Sigmoid colon (tissue), 7 donors: Measurements from ENCODE around the gene ACAA1. TPM values are rescaled to one million over a fixed set of nuclear protein-coding genes. Genes with fewer than 3 reads are reported as not detected.
"Not testable (repeated sequence)": the region's sequence is repeated elsewhere in the genome, so short reads cannot be mapped to it uniquely, and the experiment has no call there.

Source experiments
- DNase-seq: peaks from one replicate; pipeline ENCODE4 v3.0.0-alpha.2; 2019
- H3K27ac ChIP-seq, 4 donors: fragments of 200-600 bp; sonication (generic); one replicate each; pipeline ENCODE4 v1.5.1; 2016 to 2019; ENCODE audit warnings: mild to moderate bottlenecking in 1 of 4
- H3K27me3 ChIP-seq, 3 donors: fragments of 200-600 bp; sonication (generic); one replicate each; pipeline ENCODE4 v1.5.1; 2019; ENCODE audit warnings: mild to moderate bottlenecking in 1 of 3
- H3K36me3 ChIP-seq, 4 donors: fragments of 200-600 bp; sonication (generic); one replicate each; pipeline ENCODE4 v1.5.1; 2016 to 2019
- H3K4me1 ChIP-seq, 4 donors: fragments of 200-600 bp; sonication (generic); one replicate each; pipeline ENCODE4 v1.5.1; 2017 to 2019
- H3K4me3 ChIP-seq, 4 donors: fragments of 200-600 bp; sonication (generic); one replicate each; pipeline ENCODE4 v1.5.1; 2017 to 2019; ENCODE audit warnings: mild to moderate bottlenecking in 2 of 4, moderate library complexity in 1 of 4
- H3K9me3 ChIP-seq, 4 donors: fragments of 200-600 bp in 3 of 4; sonication (generic) in 3 of 4; one replicate each; pipeline versions ENCODE4 v1.5.1 to v1.6.1; 2013 to 2019
- EP300 ChIP-seq, 4 donors: sonication (generic); formaldehyde crosslinking; IDR thresholded peaks; one replicate each; pipeline ENCODE4 v1.6.1; 2017; ENCODE audit warnings: antibody characterized with exemption in 4 of 4
- POLR2A ChIP-seq, 2 donors: fragments of 450-650 bp; IDR thresholded peaks; one replicate each; pipeline ENCODE4 v1.6.1; 2016; ENCODE audit warnings: antibody characterized with exemption in 2 of 2, mild to moderate bottlenecking in 2 of 2, moderate library complexity in 2 of 2
- POLR2AphosphoS5 ChIP-seq, 4 donors: sonication (generic); formaldehyde crosslinking; IDR thresholded peaks; one replicate each; pipeline ENCODE4 v1.6.1; 2017; ENCODE audit warnings: antibody characterized with exemption in 4 of 4
- WGBS, 2 donors: extraction: QIAGEN DNeasy Blood & Tissue Kit; methylation state at CpG; one replicate each; pipeline ENCODE4 v1.1.7; 2013; 5-methylcytosine and 5-hydroxymethylcytosine counted together
- intact Hi-C: fragments of 100-400 bp; cut with DNase I; formaldehyde crosslinking; loops from one replicate; pipeline ENCODE4 v1.15.1; 2023
- polyA plus RNA-seq, 3 donors: library from polyadenylated mRNA; stranded (reverse); fragments of 200-250 nt; gene quantifications; one replicate each; pipeline ENCODE4 v1.2.3, GENCODE V29; 2013
- total RNA-seq, 4 donors: library from RNA; depleted of rRNA; stranded (reverse); fragments of >200 nt; gene quantifications; one replicate each; pipeline ENCODE4 v1.1.0, GENCODE V29; 2016
- TF ChIP-seq, protein P1 (sequence below), 4 experiments: fragments of 450-650 bp in 3 of 4; fragments of 200-600 bp in 1 of 4; IDR thresholded peaks; one replicate each; pipeline ENCODE4 v1.5.1; 2016 to 2019; ENCODE audit warnings: antibody characterized with exemption in 4 of 4, mild to moderate bottlenecking in 3 of 4, moderate library complexity in 2 of 4
- donor health status: healthy with polysubstance abuse.
- donor health status: Bipolar disorder and iron deficiency.
- donor health status: healthy.

The ACAA1 gene
- total and polyA plus RNA-seq, 7 donors: 42.6 to 258 (median 53.2) TPM

DNA sequence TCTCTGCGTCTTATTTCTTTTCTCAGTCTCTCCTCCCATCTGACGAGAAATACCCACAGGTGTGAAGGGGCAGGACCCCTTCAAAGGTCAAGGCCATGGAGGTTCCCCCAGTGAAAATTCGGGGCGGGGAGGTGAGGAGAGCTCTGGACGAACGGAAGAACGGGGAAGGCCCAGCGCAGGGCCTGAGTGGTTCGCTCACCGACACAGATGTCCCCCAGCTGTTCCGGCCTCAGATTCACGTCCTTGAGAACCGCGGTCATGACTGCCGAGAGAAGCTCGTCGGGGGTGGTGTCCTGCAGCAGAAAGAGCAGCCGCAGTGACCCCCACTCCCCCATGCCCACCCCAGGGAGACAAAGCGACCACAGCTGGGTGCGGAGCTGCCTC lies 542 bp downstream of the ACAA1 start:
- no peak for DNase-seq

GRCh38 chr3:38135621-38136277 lies 1.2 kb downstream of the ACAA1 start:
- WGBS, 2 donors: 35 to 37% methylated on average over 10 of the region's 10 CpGs
- H3K27me3 ChIP-seq, DNase-seq, H3K9me3 ChIP-seq: not testable (repeated sequence)
- intact Hi-C loops: loop anchor here (2.0 to 5.0 kb wide), 3 partner anchors 42 to 322 kb away; no protein-coding TSS in a partner anchor
- H3K4me1 ChIP-seq: peaks cover 0 to 60% (median 39%) of the 10 kb centered on the region in 4 donors
- H3K27ac ChIP-seq: peak overlapping the region; percentile 80 to 97 (median 94)
- peaks cover 6 to 47% (median 23%) of the 10 kb centered on the region in 4 donors for H3K36me3 ChIP-seq
- peak overlapping the region; percentile 71 to 96 (median 84) for H3K4me3 ChIP-seq

More for the DNA sequence above, 542 bp downstream of the ACAA1 start:
- H3K4me1 ChIP-seq: peaks cover 0 to 60% (median 39%) of the 10 kb centered on the region in 4 donors
- no peaks in the 10 kb centered on the region for H3K9me3 ChIP-seq
- H3K4me3 ChIP-seq: peak overlapping the region; percentile 71 to 96 (median 84)
- intact Hi-C loops: loop anchor here (2.0 to 5.0 kb wide), 3 partner anchors 41 to 321 kb away; no protein-coding TSS in a partner anchor
- no peaks in the 10 kb centered on the region for H3K27me3 ChIP-seq
- H3K36me3 ChIP-seq: peaks cover 4 to 46% (median 18%) of the 10 kb centered on the region in 4 donors
- H3K27ac ChIP-seq: peak overlapping the region; percentile 80 to 97 (median 94)
- 1% methylated on average over 20 of the region's 20 CpGs for WGBS, 2 donors
- TF ChIP-seq POLR2A (IDR thresholded peaks at IDR 0.05) (no peak), EP300 (IDR thresholded peaks at IDR 0.05) (no peak), POLR2AphosphoS5 (IDR thresholded peaks at IDR 0.05) (no peak)
- TF ChIP-seq, protein P1, sequence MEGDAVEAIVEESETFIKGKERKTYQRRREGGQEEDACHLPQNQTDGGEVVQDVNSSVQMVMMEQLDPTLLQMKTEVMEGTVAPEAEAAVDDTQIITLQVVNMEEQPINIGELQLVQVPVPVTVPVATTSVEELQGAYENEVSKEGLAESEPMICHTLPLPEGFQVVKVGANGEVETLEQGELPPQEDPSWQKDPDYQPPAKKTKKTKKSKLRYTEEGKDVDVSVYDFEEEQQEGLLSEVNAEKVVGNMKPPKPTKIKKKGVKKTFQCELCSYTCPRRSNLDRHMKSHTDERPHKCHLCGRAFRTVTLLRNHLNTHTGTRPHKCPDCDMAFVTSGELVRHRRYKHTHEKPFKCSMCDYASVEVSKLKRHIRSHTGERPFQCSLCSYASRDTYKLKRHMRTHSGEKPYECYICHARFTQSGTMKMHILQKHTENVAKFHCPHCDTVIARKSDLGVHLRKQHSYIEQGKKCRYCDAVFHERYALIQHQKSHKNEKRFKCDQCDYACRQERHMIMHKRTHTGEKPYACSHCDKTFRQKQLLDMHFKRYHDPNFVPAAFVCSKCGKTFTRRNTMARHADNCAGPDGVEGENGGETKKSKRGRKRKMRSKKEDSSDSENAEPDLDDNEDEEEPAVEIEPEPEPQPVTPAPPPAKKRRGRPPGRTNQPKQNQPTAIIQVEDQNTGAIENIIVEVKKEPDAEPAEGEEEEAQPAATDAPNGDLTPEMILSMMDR (IDR thresholded peaks at IDR 0.05): no peak

DNA sequence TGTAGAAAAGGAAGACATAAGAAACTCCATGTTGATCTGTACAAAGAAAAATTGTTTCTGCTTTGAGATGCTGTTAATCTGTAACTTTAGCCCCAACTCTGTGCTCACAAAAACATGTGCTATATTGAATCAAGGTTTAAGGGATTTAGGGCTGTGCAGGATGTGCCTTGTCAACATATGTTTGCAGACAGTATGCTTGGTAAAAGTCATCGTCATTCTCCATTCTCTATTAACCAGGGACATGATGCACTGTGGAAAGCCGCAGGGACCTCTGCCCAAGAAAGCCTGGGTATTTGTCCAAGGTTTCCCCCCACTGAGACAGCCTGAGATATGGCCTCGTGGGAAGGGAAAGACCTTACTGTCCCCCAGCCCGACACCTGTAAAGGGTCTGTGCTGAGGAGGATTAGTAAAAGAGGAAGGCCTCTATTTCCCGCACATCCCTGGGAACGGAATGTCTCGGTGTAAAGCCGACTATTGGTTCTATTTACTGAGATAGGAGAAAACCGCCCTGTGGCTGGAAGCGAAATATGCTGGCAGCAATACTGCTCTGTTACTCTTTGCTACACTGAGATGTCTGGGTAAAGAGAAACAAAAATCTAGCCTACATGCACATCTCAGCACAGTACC lies 2.3 kb downstream of the ACAA1 start:
- Histone ChIP-seq H3K36me3 (peaks cover 9 to 59% (median 30%) of the 10 kb centered on the region in 4 donors), H3K4me1 (peaks cover 0 to 48% (median 33%) of the 10 kb centered on the region in 4 donors)
- H3K27ac ChIP-seq, H3K9me3 ChIP-seq, H3K4me3 ChIP-seq, DNase-seq, H3K27me3 ChIP-seq: not testable (repeated sequence)
- intact Hi-C loops: loop anchor here (5.0 kb wide), 2 partner anchors 43 to 323 kb away; no protein-coding TSS in a partner anchor
- 87 to 88% methylated on average over 10 of the region's 10 CpGs for WGBS, 2 donors

DNA sequence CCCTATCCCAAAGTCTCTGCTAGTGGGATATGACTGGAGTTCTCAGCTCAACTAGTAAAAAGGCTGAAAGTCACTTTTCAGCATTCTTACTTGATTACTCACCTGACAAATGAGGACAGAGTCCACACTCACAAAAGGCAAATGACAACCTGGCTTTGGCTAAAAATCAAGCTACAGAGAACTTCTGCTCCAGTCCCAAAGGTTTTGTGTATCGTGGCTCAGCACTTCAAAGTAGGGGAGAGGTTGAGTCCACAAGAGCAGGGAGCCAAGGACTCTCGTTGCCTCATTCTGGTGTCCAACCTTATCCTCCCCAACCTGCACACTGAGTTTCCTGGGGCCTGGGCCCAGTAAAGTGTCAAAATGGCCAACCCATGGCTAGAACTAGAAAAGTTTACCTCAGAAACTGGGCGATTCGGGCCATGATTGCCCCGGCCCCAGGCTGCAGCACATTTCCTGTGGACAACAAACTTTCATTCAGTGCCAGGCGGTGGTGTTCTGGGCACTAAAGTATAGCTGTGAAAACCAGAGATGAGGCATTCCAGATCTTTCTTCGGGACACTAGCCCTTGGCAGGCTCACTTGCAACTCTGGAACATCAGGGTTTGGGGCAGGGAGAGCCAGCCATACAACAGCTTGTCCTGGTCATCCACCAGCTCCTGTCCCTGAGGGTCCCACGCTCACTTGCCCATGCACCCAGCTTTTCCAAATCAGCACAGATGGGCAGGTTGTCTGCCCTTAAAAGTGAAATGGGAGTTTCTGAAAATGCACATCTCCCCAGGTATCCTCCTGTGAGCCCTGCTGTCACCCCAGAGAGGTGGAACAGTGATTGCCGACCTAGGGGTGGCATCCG lies 3.1 kb downstream of the ACAA1 start:
- Histone ChIP-seq H3K9me3 (no peaks in the 10 kb centered on the region), H3K4me1 (peaks cover 0 to 40% (median 26%) of the 10 kb centered on the region in 4 donors), H3K27ac (no peak overlapping the region), H3K27me3 (no peaks in the 10 kb centered on the region), H3K4me3 (no peak overlapping the region), H3K36me3 (peaks cover 12 to 67% (median 37%) of the 10 kb centered on the region in 4 donors)
- WGBS, 2 donors: 47 to 83% methylated on average over 10 of the region's 10 CpGs
- TF ChIP-seq POLR2A (IDR thresholded peaks at IDR 0.05) (no peak), EP300 (IDR thresholded peaks at IDR 0.05) (no peak), POLR2AphosphoS5 (IDR thresholded peaks at IDR 0.05) (no peak)
- TF ChIP-seq, protein P1 (IDR thresholded peaks at IDR 0.05): no peak
- intact Hi-C loops: no loop called here
- no peak for DNase-seq

- no peak for TF ChIP-seq POLR2AphosphoS5 (IDR thresholded peaks at IDR 0.05)
- TF ChIP-seq, protein P1 (IDR thresholded peaks at IDR 0.05): no peak
- no peak for TF ChIP-seq POLR2A (IDR thresholded peaks at IDR 0.05)
- TF ChIP-seq EP300 (IDR thresholded peaks at IDR 0.05): no peak
- no peaks in the 10 kb centered on the region for H3K27me3 ChIP-seq
- no peak for DNase-seq
- no peak overlapping the region for H3K27ac ChIP-seq
- H3K36me3 ChIP-seq: peaks cover 17 to 73% (median 42%) of the 10 kb centered on the region in 4 donors
- no peaks in the 10 kb centered on the region for H3K9me3 ChIP-seq
- intact Hi-C loops: no loop called here
- H3K4me1 ChIP-seq: peaks cover 0 to 38% (median 25%) of the 10 kb centered on the region in 4 donors
- no peak overlapping the region for H3K4me3 ChIP-seq
- WGBS, 2 donors: 66 to 80% methylated on average over 3 of the region's 3 CpGs
These were observed 3.7 kb downstream of the ACAA1 start for GRCh38 chr3:38133209-38133556.
